ENCODE results near the gene CCDC13.

CCDC13 gene

DNA sequence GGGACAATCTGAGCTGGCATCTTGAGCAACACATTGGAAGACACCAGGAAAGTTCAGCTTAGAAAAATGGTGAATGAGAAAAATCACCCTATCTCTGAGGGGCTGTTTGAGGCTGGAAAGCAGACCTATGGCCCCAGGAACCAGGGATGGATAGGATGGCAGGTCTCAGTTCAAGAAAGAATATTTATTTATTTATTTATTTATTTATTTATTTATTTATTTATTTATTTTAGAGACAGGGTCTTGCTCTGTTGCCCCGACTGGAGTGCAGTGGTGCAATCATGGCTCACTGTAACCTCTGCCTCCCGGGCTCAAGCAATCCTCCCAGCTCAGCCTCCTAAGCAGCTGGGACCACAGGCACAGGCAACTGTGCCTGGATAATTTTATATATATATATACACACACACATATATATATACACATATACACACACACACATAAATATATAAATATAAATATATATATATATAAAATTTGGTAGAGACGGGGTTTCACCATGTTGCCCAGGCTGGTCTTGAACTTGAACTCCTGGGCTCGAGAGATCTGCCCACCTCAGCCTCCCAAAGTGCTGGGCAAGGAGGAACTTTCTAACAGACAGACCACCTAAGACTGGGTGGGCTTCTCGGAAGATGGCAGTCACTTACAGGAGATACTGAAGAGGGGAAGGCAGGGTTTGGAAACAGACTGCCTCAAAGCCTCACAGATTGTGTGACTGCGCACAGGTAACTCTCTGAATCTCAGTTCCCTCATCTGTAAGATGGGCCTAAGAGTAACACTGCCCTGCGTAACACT lies 29.7 kb downstream of the CCDC13 start:
- Histone ChIP-seq H3K27ac (replicated peaks) (no peak overlapping the region), H3K4me3 (replicated peaks; ENCODE audit: insufficient read depth, low read length) (no peak overlapping the region), H3K27me3 (ENCODE audit: insufficient read depth, poor library complexity, severe bottlenecking) (no peaks in the 10 kb centered on the region)
- DNase-seq (ENCODE audit: low read depth in 1 of 2, low spot score in 1 of 2), result no peak
- TF ChIP-seq GABPA (IDR thresholded peaks at IDR 0.05; ENCODE audit: low read depth), result no peak
- TF ChIP-seq POLR2AphosphoS5 (IDR thresholded peaks at IDR 0.05; ENCODE audit: low read depth), result no peak
- TF ChIP-seq SPI1 (IDR thresholded peaks at IDR 0.05; ENCODE audit: borderline replicate concordance, low read depth), result no peak
- TF ChIP-seq, protein P1, sequence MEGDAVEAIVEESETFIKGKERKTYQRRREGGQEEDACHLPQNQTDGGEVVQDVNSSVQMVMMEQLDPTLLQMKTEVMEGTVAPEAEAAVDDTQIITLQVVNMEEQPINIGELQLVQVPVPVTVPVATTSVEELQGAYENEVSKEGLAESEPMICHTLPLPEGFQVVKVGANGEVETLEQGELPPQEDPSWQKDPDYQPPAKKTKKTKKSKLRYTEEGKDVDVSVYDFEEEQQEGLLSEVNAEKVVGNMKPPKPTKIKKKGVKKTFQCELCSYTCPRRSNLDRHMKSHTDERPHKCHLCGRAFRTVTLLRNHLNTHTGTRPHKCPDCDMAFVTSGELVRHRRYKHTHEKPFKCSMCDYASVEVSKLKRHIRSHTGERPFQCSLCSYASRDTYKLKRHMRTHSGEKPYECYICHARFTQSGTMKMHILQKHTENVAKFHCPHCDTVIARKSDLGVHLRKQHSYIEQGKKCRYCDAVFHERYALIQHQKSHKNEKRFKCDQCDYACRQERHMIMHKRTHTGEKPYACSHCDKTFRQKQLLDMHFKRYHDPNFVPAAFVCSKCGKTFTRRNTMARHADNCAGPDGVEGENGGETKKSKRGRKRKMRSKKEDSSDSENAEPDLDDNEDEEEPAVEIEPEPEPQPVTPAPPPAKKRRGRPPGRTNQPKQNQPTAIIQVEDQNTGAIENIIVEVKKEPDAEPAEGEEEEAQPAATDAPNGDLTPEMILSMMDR (IDR thresholded peaks at IDR 0.05; ENCODE audit: insufficient read depth, low read length), result no peak
- TF ChIP-seq, protein P2, sequence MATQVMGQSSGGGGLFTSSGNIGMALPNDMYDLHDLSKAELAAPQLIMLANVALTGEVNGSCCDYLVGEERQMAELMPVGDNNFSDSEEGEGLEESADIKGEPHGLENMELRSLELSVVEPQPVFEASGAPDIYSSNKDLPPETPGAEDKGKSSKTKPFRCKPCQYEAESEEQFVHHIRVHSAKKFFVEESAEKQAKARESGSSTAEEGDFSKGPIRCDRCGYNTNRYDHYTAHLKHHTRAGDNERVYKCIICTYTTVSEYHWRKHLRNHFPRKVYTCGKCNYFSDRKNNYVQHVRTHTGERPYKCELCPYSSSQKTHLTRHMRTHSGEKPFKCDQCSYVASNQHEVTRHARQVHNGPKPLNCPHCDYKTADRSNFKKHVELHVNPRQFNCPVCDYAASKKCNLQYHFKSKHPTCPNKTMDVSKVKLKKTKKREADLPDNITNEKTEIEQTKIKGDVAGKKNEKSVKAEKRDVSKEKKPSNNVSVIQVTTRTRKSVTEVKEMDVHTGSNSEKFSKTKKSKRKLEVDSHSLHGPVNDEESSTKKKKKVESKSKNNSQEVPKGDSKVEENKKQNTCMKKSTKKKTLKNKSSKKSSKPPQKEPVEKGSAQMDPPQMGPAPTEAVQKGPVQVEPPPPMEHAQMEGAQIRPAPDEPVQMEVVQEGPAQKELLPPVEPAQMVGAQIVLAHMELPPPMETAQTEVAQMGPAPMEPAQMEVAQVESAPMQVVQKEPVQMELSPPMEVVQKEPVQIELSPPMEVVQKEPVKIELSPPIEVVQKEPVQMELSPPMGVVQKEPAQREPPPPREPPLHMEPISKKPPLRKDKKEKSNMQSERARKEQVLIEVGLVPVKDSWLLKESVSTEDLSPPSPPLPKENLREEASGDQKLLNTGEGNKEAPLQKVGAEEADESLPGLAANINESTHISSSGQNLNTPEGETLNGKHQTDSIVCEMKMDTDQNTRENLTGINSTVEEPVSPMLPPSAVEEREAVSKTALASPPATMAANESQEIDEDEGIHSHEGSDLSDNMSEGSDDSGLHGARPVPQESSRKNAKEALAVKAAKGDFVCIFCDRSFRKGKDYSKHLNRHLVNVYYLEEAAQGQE (IDR thresholded peaks at IDR 0.05; ENCODE audit: insufficient replicate concordance, low read depth), result no peak

DNA sequence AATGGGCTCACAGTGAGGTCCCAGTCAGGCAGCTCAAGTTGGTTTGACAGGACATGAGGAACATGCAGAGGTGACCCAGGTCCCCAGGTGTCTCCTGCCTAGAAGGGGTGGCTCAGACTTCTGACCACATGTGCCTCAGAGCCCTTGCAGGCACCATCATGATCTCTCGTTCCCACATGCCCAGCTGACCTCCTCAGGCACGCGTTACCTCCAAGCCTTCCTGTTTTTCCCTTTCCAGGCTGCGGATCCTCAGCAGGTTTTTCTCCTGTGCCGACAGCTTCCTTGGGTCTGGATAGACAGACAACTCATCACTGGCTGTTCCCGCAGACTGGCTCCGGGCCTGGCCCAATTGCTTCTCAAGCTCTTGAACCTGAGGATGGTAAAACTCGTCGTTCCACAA lies 30.4 kb downstream of the CCDC13 start:
- Histone ChIP-seq H3K27ac (replicated peaks) (no peak overlapping the region), H3K27me3 (ENCODE audit: insufficient read depth, poor library complexity, severe bottlenecking) (no peaks in the 10 kb centered on the region), H3K4me3 (replicated peaks; ENCODE audit: insufficient read depth, low read length) (no peak overlapping the region)
- DNase-seq (ENCODE audit: low read depth in 1 of 2, low spot score in 1 of 2), result no peak
- no peak for TF ChIP-seq GABPA (IDR thresholded peaks at IDR 0.05; ENCODE audit: low read depth)
- TF ChIP-seq, protein P2 (IDR thresholded peaks at IDR 0.05; ENCODE audit: insufficient replicate concordance, low read depth), result no peak
- TF ChIP-seq SPI1 (IDR thresholded peaks at IDR 0.05; ENCODE audit: borderline replicate concordance, low read depth), result no peak
- TF ChIP-seq POLR2AphosphoS5 (IDR thresholded peaks at IDR 0.05; ENCODE audit: low read depth), result no peak
- TF ChIP-seq, protein P1 (IDR thresholded peaks at IDR 0.05; ENCODE audit: insufficient read depth, low read length), result no peak

DNA sequence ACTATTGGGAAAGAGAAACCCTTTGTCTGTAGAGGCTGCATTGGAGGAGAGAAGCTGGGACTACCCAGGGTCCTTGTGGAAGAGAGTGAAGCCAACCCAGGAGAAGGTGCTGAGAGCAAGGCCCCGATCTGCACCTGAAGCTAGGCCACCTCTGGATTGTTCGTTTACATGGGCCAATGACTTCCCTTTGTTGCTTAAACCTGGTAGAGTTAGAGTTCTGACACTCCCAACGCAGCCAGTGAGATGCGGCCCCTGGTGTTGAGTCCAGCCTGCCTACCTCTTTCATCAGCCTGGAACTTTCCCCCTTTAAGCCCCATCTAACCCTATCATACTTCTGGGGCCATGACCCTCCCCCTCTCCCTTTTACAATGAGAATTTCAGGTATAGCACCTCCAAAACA lies 30.8 kb downstream of the CCDC13 start:
- no peak for TF ChIP-seq SPI1 (IDR thresholded peaks at IDR 0.05; ENCODE audit: borderline replicate concordance, low read depth)
- no peak for TF ChIP-seq POLR2AphosphoS5 (IDR thresholded peaks at IDR 0.05; ENCODE audit: low read depth)
- TF ChIP-seq, protein P1 (IDR thresholded peaks at IDR 0.05; ENCODE audit: insufficient read depth, low read length), result no peak
- TF ChIP-seq, protein P2 (IDR thresholded peaks at IDR 0.05; ENCODE audit: insufficient replicate concordance, low read depth), result no peak
- no peak for TF ChIP-seq GABPA (IDR thresholded peaks at IDR 0.05; ENCODE audit: low read depth)
- H3K27ac ChIP-seq (replicated peaks), result no peak overlapping the region
- no peak overlapping the region for H3K4me3 ChIP-seq (replicated peaks; ENCODE audit: insufficient read depth, low read length)
- DNase-seq (ENCODE audit: low read depth in 1 of 2, low spot score in 1 of 2), result no peak
- H3K27me3 ChIP-seq (ENCODE audit: insufficient read depth, poor library complexity, severe bottlenecking), result no peaks in the 10 kb centered on the region
